GM19239 (cell line): ENCODE results near the gene CDK17.
"Not testable (repeated sequence)": the region's sequence is repeated elsewhere in the genome, so short reads cannot be mapped to it uniquely, and the experiment has no call there.

Experiments used
- DNase-seq: peaks from one replicate; pipeline ENCODE4 v3.0.0; 2011; ENCODE audit warnings: low spot score; ENCODE audit not compliant: insufficient read length
- FAIRE-seq: peaks from 2 replicates; lab custom pipeline; 2011; peaks lifted over from hg19 to GRCh38; lab: Jason Lieb, UNC

CDK17 gene

DNA sequence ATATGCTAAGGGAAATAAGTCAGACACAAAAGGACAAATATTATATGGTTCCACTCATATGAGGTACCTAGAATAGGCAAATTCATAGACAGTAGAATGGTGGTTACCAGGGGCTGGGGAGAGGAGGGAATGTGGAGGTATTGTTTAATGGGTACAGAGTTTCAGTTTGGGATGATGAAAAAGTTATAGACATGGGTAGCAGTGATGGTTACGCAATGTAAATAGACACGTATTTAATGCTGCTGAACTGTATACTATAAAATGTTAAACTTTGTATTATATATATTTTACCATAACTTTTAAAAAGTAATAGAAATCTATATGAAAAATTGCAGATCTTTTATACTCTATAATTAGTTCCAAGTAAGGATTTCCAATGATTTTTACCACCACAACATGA is 71.2 kb downstream of the CDK17 start:
- no peak for FAIRE-seq
- no peak for DNase-seq

DNA sequence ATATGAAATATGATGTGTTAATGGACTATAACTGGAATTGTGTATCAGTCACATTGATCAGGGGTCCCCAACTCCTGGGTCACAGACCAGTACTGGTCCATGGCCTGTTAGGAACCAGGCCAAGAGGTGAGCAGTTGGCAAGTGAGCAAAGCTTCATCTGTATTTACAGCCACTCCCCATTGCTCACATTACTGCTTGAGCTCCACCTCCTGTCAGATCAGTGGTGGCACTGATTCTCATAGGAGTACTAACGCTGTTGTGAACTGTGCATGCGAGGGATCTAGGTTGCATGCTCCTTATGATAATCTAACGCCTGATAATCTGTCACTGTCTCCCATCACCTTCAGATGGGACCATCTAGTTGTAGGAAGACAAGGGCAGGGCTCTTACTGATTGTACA is 72.3 kb downstream of the CDK17 start:
- FAIRE-seq: no peak
- no peak for DNase-seq

DNA sequence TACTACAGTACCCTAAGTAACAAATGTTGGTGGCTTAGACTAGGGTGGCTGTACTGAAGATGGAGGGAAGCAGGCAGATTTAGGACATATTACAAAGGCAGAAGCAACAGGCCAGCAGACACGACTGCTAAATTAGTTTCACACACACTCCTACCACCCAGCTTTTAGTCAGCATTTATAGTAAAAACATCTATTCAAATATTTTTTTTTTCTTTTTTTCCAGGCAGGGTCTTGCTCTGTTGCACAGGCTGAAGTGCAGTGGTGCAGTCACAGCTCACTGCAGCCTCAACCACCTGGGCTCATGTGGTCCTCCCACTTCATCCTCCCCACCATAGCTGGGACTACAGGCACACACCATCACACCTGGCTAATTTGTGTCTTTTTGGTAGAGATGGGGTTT is 72.9 kb downstream of the CDK17 start:
- DNase-seq: no peak
- FAIRE-seq: no peak

GRCh38 chr12:96326628-96327227 is 73.5 kb downstream of the CDK17 start:
- FAIRE-seq (peak; percentile 52), DNase-seq (no peak)

DNA sequence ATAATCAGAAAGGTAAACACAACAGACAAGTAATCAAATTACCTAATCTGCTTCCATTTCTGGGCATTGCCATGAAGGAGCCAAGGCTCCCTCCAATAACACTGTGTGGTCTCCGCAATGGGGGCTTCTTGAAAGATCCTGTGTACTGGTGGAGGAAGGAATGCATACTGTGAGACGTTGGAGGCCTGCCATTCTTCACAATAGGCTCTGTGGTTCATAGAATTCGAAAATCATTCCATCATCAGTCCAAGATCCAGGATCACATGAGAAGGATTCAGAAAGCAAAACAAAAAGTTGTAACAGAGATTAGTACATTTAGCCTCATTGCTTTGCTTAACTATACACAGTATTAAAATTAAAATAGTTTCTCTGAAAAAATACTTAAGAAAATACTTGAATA is 76.3 kb downstream of the CDK17 start:
- DNase-seq: no peak
- no peak for FAIRE-seq

- no peak for DNase-seq
- FAIRE-seq: no peak
These were observed 77.5 kb downstream of the CDK17 start for GRCh38 chr12:96322720-96323119.

DNA sequence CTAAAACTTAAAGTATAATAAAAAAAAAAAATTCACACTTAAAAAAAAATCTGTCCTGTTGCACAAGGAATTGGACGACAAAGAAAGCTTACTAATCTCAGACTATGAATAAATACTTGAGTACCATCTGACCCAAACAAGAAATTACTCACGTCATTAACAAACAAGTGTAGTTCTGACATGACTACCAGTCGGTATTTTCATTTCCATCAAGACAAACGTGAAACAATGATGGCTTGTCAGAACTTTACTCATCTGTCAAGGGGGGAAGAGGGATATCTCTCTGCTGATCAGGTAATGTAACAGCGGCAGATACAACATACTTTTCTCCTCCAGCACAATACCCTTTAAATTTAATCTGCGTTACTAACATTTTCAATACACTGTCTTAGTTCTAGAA is 78.3 kb downstream of the CDK17 start:
- no peak for DNase-seq
- FAIRE-seq: no peak

DNA sequence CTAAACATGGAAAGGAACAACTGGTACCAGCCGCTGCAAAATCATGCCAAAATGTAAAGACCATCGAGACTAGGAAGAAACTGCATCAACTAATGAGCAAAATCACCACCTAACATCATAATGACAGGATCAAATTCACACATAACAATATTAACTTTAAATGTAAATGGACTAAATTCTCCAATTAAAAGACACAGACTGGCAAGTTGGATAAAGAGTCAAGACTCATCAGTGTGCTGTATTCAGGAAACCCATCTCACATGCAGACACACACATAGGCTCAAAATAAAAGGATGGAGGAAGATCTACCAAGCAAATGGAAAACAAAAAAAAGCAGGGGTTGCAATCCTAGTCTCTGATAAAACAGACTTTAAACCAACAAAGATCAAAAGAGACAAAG is 82.4 kb downstream of the CDK17 start:
- not testable (repeated sequence) for FAIRE-seq, DNase-seq

GRCh38 chr12:96315741-96316481 is 84.3 kb downstream of the CDK17 start:
- DNase-seq, FAIRE-seq: not testable (repeated sequence)

- no peak for DNase-seq
- FAIRE-seq: peak; percentile 49
These were observed 85.5 kb downstream of the CDK17 start for GRCh38 chr12:96314723-96315122.

DNA sequence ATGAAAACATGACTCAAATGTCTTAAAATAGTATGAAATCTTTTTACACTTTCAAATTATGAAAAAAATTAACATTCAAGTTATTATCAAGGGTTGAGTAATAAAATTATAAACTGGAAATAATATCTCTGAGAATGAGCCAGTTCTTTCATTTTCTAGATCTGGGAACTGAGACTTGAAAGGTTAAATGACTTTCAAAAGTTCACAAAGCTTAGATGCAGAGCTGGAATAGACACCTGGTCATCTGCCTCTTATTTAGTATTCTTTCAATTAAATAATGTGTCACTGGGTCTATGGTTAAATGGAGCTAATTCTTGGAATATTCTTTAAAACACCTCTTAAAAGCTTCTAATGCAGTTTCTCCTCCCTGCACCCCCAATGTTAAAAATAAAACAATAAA is 86.6 kb downstream of the CDK17 start:
- FAIRE-seq (peak; percentile 82), DNase-seq (no peak)

GRCh38 chr12:96311191-96311590 is 89.0 kb downstream of the CDK17 start:
- no peak for DNase-seq
- no peak for FAIRE-seq

- FAIRE-seq (no peak), DNase-seq (no peak)
These were observed 90.2 kb downstream of the CDK17 start for GRCh38 chr12:96310067-96310466.

DNA sequence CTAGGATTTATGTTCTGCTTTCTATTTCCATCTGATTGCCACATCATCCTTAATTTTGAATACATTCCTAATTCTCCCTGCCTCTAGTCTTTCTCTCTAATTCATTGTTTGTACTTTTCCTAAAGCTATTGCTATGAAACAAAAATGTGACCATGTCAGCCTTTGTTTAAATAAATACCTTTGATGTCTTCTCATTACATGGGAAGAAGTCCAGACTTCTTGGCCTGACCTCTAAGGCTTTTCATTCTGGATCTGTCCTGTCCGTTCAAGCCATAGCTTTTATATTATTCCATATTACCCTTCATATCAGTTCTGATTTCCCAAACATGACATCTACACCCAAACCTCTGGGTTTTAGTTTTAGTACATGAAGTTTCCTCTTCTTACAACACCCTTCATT is 91.4 kb downstream of the CDK17 start:
- no peak for FAIRE-seq
- no peak for DNase-seq

DNA sequence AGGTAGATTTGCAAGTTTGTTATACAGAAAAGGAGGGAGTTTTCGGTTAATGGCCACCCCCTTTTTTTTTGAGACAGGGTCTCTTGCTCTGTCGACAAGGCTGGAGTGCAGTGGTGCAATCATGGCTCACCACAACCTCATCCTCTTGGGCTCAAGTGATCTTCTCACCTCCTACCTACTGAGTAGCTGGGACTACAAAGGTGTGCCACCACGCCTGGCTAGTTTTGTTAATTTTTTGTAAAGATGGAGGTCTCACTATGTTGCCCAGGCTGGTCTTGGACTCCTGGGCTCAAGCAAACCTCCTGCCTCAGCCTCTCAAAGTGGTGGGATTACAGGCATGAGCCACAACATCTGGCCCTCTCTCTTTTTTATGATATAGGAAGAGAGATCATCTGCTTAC is 94.6 kb downstream of the CDK17 start:
- no peak for DNase-seq
- peak; percentile 14 for FAIRE-seq

- FAIRE-seq (no peak), DNase-seq (no peak)
These were observed 96.6 kb downstream of the CDK17 start for GRCh38 chr12:96303653-96304052.

DNA sequence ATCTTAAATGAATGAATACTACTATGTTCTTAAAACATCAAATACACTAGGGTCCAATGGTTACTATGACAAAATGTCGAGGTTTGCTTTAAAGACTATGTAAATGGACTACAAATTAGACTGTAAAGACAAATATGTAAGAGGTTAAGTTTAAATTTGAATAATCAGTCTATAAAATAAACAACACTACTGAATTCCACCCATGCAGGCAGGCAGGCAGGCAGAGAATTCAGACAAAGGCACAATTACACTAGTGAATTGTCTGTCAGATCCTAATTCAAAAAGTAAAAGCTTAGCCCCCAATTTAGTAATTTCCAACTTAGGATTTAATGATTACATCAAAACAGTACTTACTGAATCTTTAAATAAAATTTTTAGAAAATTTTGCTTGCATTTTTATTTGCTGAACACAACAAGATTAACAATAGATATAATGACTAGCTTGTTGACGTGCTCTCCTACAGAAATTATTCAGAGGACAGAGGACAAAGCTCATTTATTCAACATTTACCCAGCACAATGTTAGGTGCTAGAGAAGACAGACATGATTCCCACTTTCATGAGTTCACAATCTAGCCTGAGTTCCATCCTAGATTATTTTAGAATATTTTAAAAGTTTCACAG is 97.4 kb downstream of the CDK17 start:
- FAIRE-seq (peak; percentile 48), DNase-seq (no peak)

DNA sequence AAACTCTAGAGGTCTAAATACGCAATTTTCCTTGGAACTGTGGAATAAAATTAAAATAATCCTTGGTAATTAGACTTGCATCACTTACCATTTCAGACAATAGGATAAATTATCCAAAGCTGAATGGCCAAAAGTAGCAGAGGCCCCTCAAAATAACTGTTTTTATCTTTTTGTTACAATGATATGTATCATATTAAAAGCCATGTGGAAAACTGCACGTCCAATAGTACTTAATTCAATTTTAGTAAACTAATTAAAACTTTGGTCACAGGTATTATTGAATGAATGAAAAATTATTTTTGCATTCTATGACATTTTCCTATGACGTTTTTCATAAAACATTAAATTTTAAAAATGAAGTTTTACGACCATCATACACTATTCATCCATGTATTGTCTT is 98.5 kb downstream of the CDK17 start:
- FAIRE-seq (no peak), DNase-seq (no peak)

- FAIRE-seq (no peak), DNase-seq (no peak)
These were observed 100.2 kb downstream of the CDK17 start for GRCh38 chr12:96300064-96300463.

- FAIRE-seq (peak; percentile 88), DNase-seq (no peak)
These were observed 102.7 kb downstream of the CDK17 start for GRCh38 chr12:96297504-96297903.

- FAIRE-seq (no peak), DNase-seq (no peak)
These were observed 104.6 kb downstream of the CDK17 start for GRCh38 chr12:96295532-96296160.
